H1 (cell line): ENCODE results near the gene AOPEP. TPM values are rescaled to one million over a fixed set of nuclear protein-coding genes. Genes with fewer than 3 reads are reported as not detected.

Experiments used
- EZH2 ChIP-seq: fragments of 200-600 bp; sonication (generic); IDR thresholded peaks from 2 replicates; pipeline ENCODE4 v1.7.1; 2012; ENCODE audit warnings: low read depth, mild to moderate bottlenecking, moderate library complexity, low read length, inconsistent platforms; ENCODE audit not compliant: severe bottlenecking
- NRF1 ChIP-seq: IDR thresholded peaks from 2 replicates; pipeline ENCODE4 v1.6.1; 2011; ENCODE audit warnings: mild to moderate bottlenecking, low read depth, low read length, improper control_type of control experiment
- polyA plus RNA-seq, 7 experiments: library from polyadenylated mRNA; depleted of rRNA in 3 of 7; stranded (reverse) in 5 of 7; unstranded in 2 of 7; fragments of >200 nt in 5 of 7; fragments of 200-250 nt in 2 of 7; gene quantifications; 1 replicate in 5 of 7; 2 replicates in 1 of 7; 4 replicates in 1 of 7; pipeline versions ENCODE4 v1.2.1 to v1.2.3, GENCODE V29; 2011 to 2013; ENCODE audit warnings: missing spikeins in 2 of 7, mixed read lengths in 2 of 7
- total RNA-seq: library from RNA; stranded (reverse); fragmentation: NEBNext Ultra II Directional; extraction: Animal tissue kit (Norgen Biotek cat#: 25700); gene quantifications from 2 replicates; pipeline ENCODE4 v1.2.1, GENCODE V29; 2021
- TF ChIP-seq, protein P1 (sequence below), 3 experiments: IDR thresholded peaks; 1 replicate in 2 of 3; 2 replicates in 1 of 3; pipeline versions ENCODE4 v1.5.1 to v1.6.1; 2011; ENCODE audit warnings: low read length in 3 of 3, mild to moderate bottlenecking in 3 of 3, inconsistent platforms in 2 of 3, low read depth in 1 of 3, moderate library complexity in 1 of 3; ENCODE audit not compliant: insufficient read depth in 1 of 3; ENCODE audit errors: control extremely low read depth in 1 of 3

Gene AOPEP
- total and polyA plus RNA-seq, 2 of the 8 experiments (the other 6 are each of a cell fraction or from before 2014, with no cell fraction given): 6.1 to 14.3 TPM

GRCh38 chr9:94997727-94998126, 271.2 kb downstream of the AOPEP start (continued):
- TF ChIP-seq, protein P1, sequence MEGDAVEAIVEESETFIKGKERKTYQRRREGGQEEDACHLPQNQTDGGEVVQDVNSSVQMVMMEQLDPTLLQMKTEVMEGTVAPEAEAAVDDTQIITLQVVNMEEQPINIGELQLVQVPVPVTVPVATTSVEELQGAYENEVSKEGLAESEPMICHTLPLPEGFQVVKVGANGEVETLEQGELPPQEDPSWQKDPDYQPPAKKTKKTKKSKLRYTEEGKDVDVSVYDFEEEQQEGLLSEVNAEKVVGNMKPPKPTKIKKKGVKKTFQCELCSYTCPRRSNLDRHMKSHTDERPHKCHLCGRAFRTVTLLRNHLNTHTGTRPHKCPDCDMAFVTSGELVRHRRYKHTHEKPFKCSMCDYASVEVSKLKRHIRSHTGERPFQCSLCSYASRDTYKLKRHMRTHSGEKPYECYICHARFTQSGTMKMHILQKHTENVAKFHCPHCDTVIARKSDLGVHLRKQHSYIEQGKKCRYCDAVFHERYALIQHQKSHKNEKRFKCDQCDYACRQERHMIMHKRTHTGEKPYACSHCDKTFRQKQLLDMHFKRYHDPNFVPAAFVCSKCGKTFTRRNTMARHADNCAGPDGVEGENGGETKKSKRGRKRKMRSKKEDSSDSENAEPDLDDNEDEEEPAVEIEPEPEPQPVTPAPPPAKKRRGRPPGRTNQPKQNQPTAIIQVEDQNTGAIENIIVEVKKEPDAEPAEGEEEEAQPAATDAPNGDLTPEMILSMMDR (IDR thresholded peaks at IDR 0.05; ENCODE audit: control extremely low read depth in 1 of 3, insufficient read depth in 1 of 3, low read depth in 1 of 3, low read length in 3 of 3): no peak
- TF ChIP-seq EZH2 (no peak), NRF1 (no peak)
